GM23248 (cell line): ENCODE measurements around the gene SCGB1C1. TPM values are rescaled to one million over a fixed set of nuclear protein-coding genes. Genes with fewer than 3 reads are reported as not detected.
A peak's percentile ranks its signal among the peaks of the same experiment; 100 is the strongest.

Experiments used
- DNase-seq: peaks from one replicate; pipeline ENCODE4 v3.0.0-alpha.2; 2015
- H2AFZ ChIP-seq: fragments of 200-600 bp; sonication (generic); 2 replicates; pipeline ENCODE4 v1.6.1; 2016; ENCODE audit warnings: antibody characterized with exemption
- H3F3A ChIP-seq: fragments of 200-600 bp; sonication (generic); 2 replicates; pipeline ENCODE4 v1.6.1; 2016; ENCODE audit warnings: mild to moderate bottlenecking, antibody characterized with exemption, mixed run types; ENCODE audit not compliant: insufficient read depth
- H3K27ac ChIP-seq: fragments of 200-600 bp; sonication (generic); 2 replicates; pipeline ENCODE4 v1.5.1; 2016; ENCODE audit warnings: mild to moderate bottlenecking
- H3K27me3 ChIP-seq: fragments of 200-600 bp; sonication (generic); replicated peaks from 2 replicates; pipeline ENCODE4 v1.6.1; 2016; ENCODE audit warnings: mild to moderate bottlenecking; ENCODE audit not compliant: insufficient read depth
- H3K36me3 ChIP-seq: fragments of 200-600 bp; sonication (generic); 2 replicates; pipeline ENCODE4 v1.6.1; 2016; ENCODE audit warnings: low read depth, mild to moderate bottlenecking
- H3K4me1 ChIP-seq: fragments of 200-600 bp; sonication (generic); 2 replicates; pipeline ENCODE4 v1.6.1; 2016; ENCODE audit warnings: mild to moderate bottlenecking; ENCODE audit not compliant: insufficient read depth
- H3K4me2 ChIP-seq: fragments of 200-600 bp; sonication (generic); one replicate; pipeline ENCODE4 v1.6.1; 2016; ENCODE audit warnings: mild to moderate bottlenecking; ENCODE audit not compliant: unreplicated experiment
- H3K4me3 ChIP-seq: fragments of 200-600 bp; sonication (generic); 2 replicates; pipeline ENCODE4 v1.5.1; 2016; ENCODE audit warnings: mild to moderate bottlenecking
- H3K79me2 ChIP-seq: fragments of 200-600 bp; sonication (generic); 2 replicates; pipeline ENCODE4 v1.6.1; 2016; ENCODE audit warnings: mild to moderate bottlenecking; ENCODE audit not compliant: insufficient read depth
- H3K9ac ChIP-seq: fragments of 200-600 bp; sonication (generic); 2 replicates; pipeline ENCODE4 v1.6.1; 2016; ENCODE audit warnings: mild to moderate bottlenecking
- H3K9me2 ChIP-seq: fragments of 200-600 bp; sonication (generic); 2 replicates; pipeline ENCODE4 v1.6.1; 2016; ENCODE audit warnings: mixed run types, mild to moderate bottlenecking, moderate library complexity; ENCODE audit not compliant: insufficient read depth
- H3K9me3 ChIP-seq: fragments of 200-600 bp; sonication (generic); one replicate; pipeline ENCODE4 v1.6.1; 2017; ENCODE audit warnings: low read depth
- H4K20me1 ChIP-seq: fragments of 200-600 bp; sonication (generic); 2 replicates; pipeline ENCODE4 v1.6.0; 2016; ENCODE audit not compliant: insufficient read depth
- EZH2 ChIP-seq: fragments of 200-600 bp; sonication (generic); IDR thresholded peaks from 2 replicates; pipeline ENCODE4 v1.6.1; 2018; ENCODE audit warnings: antibody characterized with exemption, mild to moderate bottlenecking; ENCODE audit not compliant: insufficient read depth, poor library complexity, severe bottlenecking
- EZH2phosphoT487 ChIP-seq: fragments of 200-600 bp; sonication (generic); IDR thresholded peaks from 2 replicates; pipeline ENCODE4 v1.6.1; 2018; ENCODE audit warnings: antibody characterized with exemption, moderate library complexity, mild to moderate bottlenecking, low read depth; ENCODE audit not compliant: insufficient read depth
- WGBS, 2 experiments: methylation state at CpG; one replicate each; pipeline ENCODE4 v1.1.6; 2015 to 2017; ENCODE audit warnings: low lambda C conversion rate in 2 of 2, low coverage in 1 of 2; ENCODE audit errors: missing lambda C conversion rate in 2 of 2; 5-methylcytosine and 5-hydroxymethylcytosine counted together
- in situ Hi-C: fragments of 300-500 bp; cut with MboI; formaldehyde crosslinking; loops from 2 replicates; pipeline ENCODE4 v1.15.0; 2020
- polyA plus RNA-seq: library from polyadenylated mRNA; unstranded; fragments of >200 nt; fragmentation: Nextera tagmentation; extraction: Ambion mirVana; gene quantifications from 2 replicates; pipeline ENCODE4 v1.2.1, GENCODE V29; 2016
- total RNA-seq: library from RNA; depleted of rRNA; stranded (reverse); fragments of >200 nt; shearing (Covaris generic); gene quantifications from 2 replicates; pipeline ENCODE4 v1.2.3, GENCODE V29; 2014

SCGB1C1 gene
- total and polyA plus RNA-seq, 2 experiments from 2014 or later, result not detected

DNA sequence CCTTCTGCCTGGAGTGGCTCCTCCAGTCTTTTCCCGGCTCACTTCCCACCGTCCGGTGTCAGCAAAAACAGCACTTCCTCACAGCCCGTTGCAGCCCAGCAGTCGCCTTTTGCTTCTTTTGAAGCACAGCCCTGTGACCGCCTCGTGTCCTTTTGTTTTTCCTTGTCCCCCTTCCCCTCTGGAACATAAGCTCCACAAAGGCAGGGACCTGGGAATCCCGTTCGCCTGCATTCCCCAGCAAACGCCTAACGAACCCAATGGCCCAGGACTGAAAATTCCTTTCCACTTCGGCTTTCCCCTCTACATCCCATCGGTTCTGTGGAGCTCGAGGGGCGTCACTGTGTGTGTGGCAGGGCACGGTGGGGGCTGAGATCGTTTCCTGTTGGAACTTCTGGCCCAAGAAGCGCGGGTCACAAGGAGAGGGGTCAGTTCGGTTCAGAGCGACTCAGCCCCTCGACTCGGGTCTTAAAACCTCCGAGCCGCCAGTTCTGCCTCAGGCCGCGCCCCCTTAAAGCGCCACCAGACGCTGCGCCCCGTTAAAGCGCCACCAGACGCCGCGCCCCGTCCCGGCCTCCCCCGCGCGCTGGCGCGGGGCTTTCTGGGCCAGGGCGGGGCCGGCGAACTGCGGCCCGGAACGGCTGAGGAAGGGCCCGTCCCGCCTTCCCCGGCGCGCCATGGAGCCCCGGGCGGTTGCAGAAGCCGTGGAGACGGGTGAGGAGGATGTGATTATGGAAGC, 15.5 kb downstream of the SCGB1C1 start:
- Histone ChIP-seq H3K79me2 (peaks cover 88% of the 10 kb centered on the region), H3K27ac (peak overlapping the region; percentile 99), H3K4me1 (peaks cover 34% of the 10 kb centered on the region), H4K20me1 (no peaks in the 10 kb centered on the region), H3K9ac (peak overlapping the region; percentile 99), H3K36me3 (peaks cover 43% of the 10 kb centered on the region), H2AFZ (0 out of 2 replicates have a peak overlapping the region, but pooled peaks have one; percentile 31), H3K4me3 (peak overlapping the region; percentile 93), H3K9me2 (no peaks in the 10 kb centered on the region), H3K27me3 (no peaks in the 10 kb centered on the region), H3F3A (peaks cover 19% of the 10 kb centered on the region), H3K4me2 (peak overlapping the region; percentile 95), H3K9me3 (no peaks in the 10 kb centered on the region)
- peak; percentile 93 for DNase-seq
- in situ Hi-C loops, result no loop called here
- no peak for TF ChIP-seq EZH2
- TF ChIP-seq EZH2phosphoT487, result no peak
- WGBS, 2 experiments, result 1% methylated on average over 57 of the region's 57 CpGs

DNA sequence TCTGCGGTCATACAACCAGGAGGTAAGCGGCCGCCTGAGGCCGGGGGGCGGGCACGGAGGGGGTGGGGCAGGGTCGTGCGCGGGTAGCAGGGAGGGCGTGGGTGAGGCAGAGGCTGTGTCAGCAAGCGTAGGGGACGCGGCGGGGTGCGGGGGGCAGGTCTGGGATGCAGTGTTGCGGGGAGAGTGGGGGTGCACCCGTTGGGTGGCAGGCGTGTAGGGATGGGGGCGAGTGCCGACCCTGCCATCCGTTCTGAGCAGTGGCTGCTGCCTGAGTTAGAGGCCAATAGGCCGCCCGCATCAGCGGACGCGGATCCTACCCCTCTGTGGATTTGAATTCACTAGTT, 16.0 kb downstream of the SCGB1C1 start:
- Histone ChIP-seq H3K9ac (peak overlapping the region; percentile 99), H3K4me2 (peak overlapping the region; percentile 95), H3K9me2 (no peaks in the 10 kb centered on the region), H3F3A (peaks cover 21% of the 10 kb centered on the region), H3K27me3 (no peaks in the 10 kb centered on the region), H3K4me3 (peak overlapping the region; percentile 93), H3K36me3 (peaks cover 47% of the 10 kb centered on the region), H3K4me1 (peaks cover 34% of the 10 kb centered on the region), H3K9me3 (no peaks in the 10 kb centered on the region), H2AFZ (no peak overlapping the region), H3K79me2 (peaks cover 88% of the 10 kb centered on the region), H4K20me1 (no peaks in the 10 kb centered on the region), H3K27ac (peak overlapping the region; percentile 99)
- 1% methylated on average over 14 to 26 of the region's 26 CpGs for WGBS, 2 experiments
- TF ChIP-seq EZH2 (no peak), EZH2phosphoT487 (no peak)
- in situ Hi-C loops, result no loop called here
- no peak for DNase-seq

DNA sequence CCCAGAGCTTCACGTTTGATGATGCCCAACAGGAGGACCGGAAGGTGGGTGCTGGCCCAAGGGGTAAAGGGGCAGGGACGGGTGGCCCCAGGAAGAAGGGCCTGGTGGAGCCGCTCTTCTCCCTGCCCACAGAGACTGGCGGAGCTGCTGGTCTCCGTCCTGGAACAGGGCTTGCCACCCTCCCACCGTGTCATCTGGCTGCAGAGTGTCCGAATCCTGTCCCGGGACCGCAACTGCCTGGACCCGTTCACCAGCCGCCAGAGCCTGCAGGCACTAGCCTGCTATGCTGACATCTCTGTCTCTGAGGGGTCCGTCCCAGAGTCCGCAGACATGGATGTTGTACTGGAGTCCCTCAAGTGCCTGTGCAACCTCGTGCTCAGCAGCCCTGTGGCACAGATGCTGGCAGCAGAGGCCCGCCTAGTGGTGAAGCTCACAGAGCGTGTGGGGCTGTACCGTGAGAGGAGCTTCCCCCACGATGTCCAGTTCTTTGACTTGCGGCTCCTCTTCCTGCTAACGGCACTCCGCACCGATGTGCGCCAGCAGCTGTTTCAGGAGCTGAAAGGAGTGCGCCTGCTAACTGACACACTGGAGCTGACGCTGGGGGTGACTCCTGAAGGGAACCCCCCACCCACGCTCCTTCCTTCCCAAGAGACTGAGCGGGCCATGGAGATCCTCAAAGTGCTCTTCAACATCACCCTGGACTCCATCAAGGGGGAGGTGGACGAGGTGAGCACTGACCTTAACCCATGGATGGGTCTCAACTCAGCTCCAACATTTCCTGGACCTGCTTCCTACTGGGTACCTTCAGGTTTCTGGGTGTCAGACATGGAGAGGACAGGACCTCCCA, 16.6 kb downstream of the SCGB1C1 start:
- Histone ChIP-seq H3K4me3 (peak overlapping the region; percentile 93), H4K20me1 (no peaks in the 10 kb centered on the region), H3K36me3 (peaks cover 48% of the 10 kb centered on the region), H3K9ac (peak overlapping the region; percentile 99), H3F3A (peaks cover 21% of the 10 kb centered on the region), H3K9me3 (no peaks in the 10 kb centered on the region), H3K9me2 (no peaks in the 10 kb centered on the region), H3K27me3 (no peaks in the 10 kb centered on the region), H2AFZ (no peak overlapping the region), H3K4me1 (peaks cover 34% of the 10 kb centered on the region), H3K27ac (peak overlapping the region; percentile 99), H3K4me2 (peak overlapping the region; percentile 95), H3K79me2 (peaks cover 82% of the 10 kb centered on the region)
- 23 to 25% methylated on average over 29 of the region's 29 CpGs for WGBS, 2 experiments
- TF ChIP-seq EZH2phosphoT487, result no peak
- no peak for TF ChIP-seq EZH2
- in situ Hi-C loops, result no loop called here
- peak; percentile 78 for DNase-seq

- H3K4me1 ChIP-seq, result peaks cover 30% of the 10 kb centered on the region
- H2AFZ ChIP-seq, result no peak overlapping the region
- H3K9ac ChIP-seq, result peak overlapping the region; percentile 99
- TF ChIP-seq EZH2, result no peak
- TF ChIP-seq EZH2phosphoT487, result no peak
- no peaks in the 10 kb centered on the region for H3K9me2 ChIP-seq
- DNase-seq, result peak; percentile 92
- peaks cover 50% of the 10 kb centered on the region for H3K36me3 ChIP-seq
- no peaks in the 10 kb centered on the region for H3K9me3 ChIP-seq
- H3K27ac ChIP-seq, result peak overlapping the region; percentile 99
- H3K27me3 ChIP-seq, result no peaks in the 10 kb centered on the region
- peaks cover 74% of the 10 kb centered on the region for H3K79me2 ChIP-seq
- no peaks in the 10 kb centered on the region for H4K20me1 ChIP-seq
- H3K4me2 ChIP-seq, result peak overlapping the region; percentile 95
- H3K4me3 ChIP-seq, result peak overlapping the region; percentile 93
- 48 to 58% methylated on average over 9 of the region's 9 CpGs for whole genome bisulfite sequencing, 2 experiments
- peaks cover 22% of the 10 kb centered on the region for H3F3A ChIP-seq
- in situ Hi-C loops, result no loop called here
Measured at GRCh38 chr11:210122-210802, 17.4 kb downstream of the SCGB1C1 start.
